Upper lobe of right lung (tissue), 1 donor: ENCODE measurements around the gene INTS11. TPM values are rescaled to one million over a fixed set of nuclear protein-coding genes. Genes with fewer than 3 reads are reported as not detected.

Experiments used
- ATAC-seq: fragments of 200-7000 bp; cut with Tn5 transposase; one replicate; pipeline ENCODE4 v1.9.1; 2020; ENCODE audit warnings: mild to moderate bottlenecking, moderate library complexity
- DNase-seq: peaks from one replicate; pipeline ENCODE4 v3.0.0-alpha.2; 2020
- H3K27ac ChIP-seq: fragments of 200-600 bp; one replicate; pipeline ENCODE4 v1.8.0; 2022
- H3K27me3 ChIP-seq: fragments of 200-600 bp; one replicate; pipeline ENCODE4 v1.8.0; 2022; ENCODE audit warnings: mild to moderate bottlenecking
- H3K36me3 ChIP-seq: fragments of 200-600 bp; one replicate; pipeline ENCODE4 v1.8.0; 2022
- H3K4me1 ChIP-seq: fragments of 200-600 bp; one replicate; pipeline ENCODE4 v1.8.0; 2022
- H3K4me3 ChIP-seq: fragments of 200-600 bp; one replicate; pipeline ENCODE4 v1.8.0; 2022; ENCODE audit warnings: mild to moderate bottlenecking
- H3K9me3 ChIP-seq: fragments of 200-600 bp; one replicate; pipeline ENCODE4 v1.8.0; 2022
- intact Hi-C: fragments of 100-400 bp; cut with DNase I; formaldehyde crosslinking; loops from one replicate; pipeline ENCODE4 v1.11.0; 2022
- total RNA-seq: library from RNA; stranded (reverse); fragmentation: NEBNext Ultra II Directional; extraction: Animal tissue kit (Norgen Biotek cat#: 25700); gene quantifications from one replicate; pipeline ENCODE4 v1.2.1, GENCODE V29; 2021
- TF ChIP-seq, protein P1 (sequence below): fragments of 200-600 bp; IDR thresholded peaks from one replicate; pipeline ENCODE4 v1.8.0; 2022; ENCODE audit warnings: antibody characterized with exemption
- donor health status: DM: no; HTN: yes; CAD: no; lungs with severe emphysema.

Gene INTS11
- total RNA-seq, 1 donor from 2014 or later: 81.9 TPM

DNA sequence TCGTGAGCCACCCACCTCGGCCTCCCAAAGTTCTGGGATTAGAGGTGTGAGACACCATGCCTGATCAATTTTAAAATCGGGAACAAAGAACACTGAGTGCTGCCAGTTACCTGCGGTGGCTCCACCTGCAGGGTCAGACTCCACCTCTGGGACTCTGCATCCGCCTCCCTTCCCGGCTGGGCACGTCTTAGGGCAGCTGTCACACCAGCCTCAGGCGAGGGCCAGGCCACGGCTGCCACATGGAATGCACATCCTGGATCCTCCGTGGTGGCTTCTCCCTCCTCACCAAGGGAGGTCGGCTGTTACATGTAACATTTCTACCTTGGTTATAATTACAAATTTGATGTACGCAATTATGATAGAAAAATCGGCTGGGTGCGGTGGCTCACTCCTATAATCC lies 39.8 kb upstream of the INTS11 start:
- intact Hi-C loops: no loop called here
- H3K36me3 ChIP-seq: no peaks in the 10 kb centered on the region
- peaks cover 11% of the 10 kb centered on the region for H3K4me1 ChIP-seq
- H3K4me3 ChIP-seq: no peak overlapping the region
- no peaks in the 10 kb centered on the region for H3K27me3 ChIP-seq
- no peak for DNase-seq
- TF ChIP-seq, protein P1, sequence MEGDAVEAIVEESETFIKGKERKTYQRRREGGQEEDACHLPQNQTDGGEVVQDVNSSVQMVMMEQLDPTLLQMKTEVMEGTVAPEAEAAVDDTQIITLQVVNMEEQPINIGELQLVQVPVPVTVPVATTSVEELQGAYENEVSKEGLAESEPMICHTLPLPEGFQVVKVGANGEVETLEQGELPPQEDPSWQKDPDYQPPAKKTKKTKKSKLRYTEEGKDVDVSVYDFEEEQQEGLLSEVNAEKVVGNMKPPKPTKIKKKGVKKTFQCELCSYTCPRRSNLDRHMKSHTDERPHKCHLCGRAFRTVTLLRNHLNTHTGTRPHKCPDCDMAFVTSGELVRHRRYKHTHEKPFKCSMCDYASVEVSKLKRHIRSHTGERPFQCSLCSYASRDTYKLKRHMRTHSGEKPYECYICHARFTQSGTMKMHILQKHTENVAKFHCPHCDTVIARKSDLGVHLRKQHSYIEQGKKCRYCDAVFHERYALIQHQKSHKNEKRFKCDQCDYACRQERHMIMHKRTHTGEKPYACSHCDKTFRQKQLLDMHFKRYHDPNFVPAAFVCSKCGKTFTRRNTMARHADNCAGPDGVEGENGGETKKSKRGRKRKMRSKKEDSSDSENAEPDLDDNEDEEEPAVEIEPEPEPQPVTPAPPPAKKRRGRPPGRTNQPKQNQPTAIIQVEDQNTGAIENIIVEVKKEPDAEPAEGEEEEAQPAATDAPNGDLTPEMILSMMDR: no peak
- no peak for ATAC-seq
- H3K27ac ChIP-seq: no peak overlapping the region
- no peaks in the 10 kb centered on the region for H3K9me3 ChIP-seq

DNA sequence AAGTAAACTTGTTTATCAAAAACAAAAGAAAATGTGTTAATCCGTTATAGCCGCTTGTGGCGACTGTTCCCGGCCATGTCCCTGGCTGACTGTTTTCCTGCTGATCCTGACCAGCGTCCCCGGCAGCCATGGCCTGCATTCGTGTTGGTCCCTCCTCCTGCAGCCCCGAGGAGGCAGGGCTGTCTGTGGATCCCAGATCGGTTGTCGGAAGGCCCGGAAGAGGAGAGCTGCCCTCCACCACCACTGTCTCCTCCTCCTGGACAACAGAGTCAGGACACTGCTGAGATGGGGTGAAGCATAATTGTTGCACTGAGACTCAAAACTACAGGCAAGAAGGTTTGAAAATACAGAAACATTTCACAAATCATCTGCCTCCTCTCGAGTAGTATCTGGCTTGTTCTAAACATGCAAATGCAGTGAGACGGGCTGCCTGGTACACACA lies 37.5 kb upstream of the INTS11 start:
- DNase-seq (no peak), ATAC-seq (no peak)
- Histone ChIP-seq H3K4me1 (peaks cover 19% of the 10 kb centered on the region), H3K27me3 (peaks cover 13% of the 10 kb centered on the region), H3K9me3 (no peaks in the 10 kb centered on the region), H3K36me3 (no peaks in the 10 kb centered on the region), H3K27ac (peak overlapping the region; percentile 68), H3K4me3 (no peak overlapping the region)
- intact Hi-C loops: no loop called here
- TF ChIP-seq, protein P1: no peak

DNA sequence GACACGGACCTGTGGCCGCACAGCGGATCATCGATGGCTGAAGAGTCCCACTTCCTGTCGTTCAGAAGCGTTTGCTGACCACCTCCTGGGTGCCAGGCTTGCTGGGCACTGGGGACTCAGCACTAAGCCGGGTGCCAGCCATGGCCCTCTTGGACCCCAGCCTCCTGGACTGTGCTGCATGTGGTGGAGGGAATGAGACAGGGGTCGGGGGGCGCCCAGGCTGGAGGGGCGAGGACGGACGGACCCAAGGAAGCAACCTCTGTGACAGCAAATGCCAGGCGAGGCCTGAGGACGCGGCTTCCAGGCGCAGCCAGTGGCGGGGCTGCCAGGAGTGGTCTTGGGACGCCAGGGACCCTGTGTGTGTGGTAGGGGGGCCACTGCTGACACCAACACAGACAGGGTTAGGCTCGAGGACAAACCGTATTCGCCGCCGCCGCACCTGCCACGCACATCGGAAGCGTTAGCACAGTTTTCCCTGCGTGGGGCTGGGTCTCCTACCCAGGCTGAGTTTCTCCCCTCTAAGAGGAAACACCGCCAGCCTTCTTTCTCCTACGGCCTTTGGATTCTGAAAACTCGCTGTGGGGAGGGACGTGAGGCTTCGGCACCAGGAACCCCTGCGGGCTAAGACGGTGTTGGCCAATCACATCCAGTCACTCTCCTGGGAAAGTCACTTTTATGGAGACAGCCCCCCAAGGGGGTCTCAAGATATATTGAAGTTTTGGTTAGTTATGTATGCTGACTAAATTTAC lies 36.9 kb upstream of the INTS11 start:
- no peak for ATAC-seq
- Histone ChIP-seq H3K36me3 (no peaks in the 10 kb centered on the region), H3K4me1 (peaks cover 19% of the 10 kb centered on the region), H3K27me3 (peaks cover 13% of the 10 kb centered on the region), H3K4me3 (no peak overlapping the region), H3K9me3 (no peaks in the 10 kb centered on the region), H3K27ac (peak overlapping the region; percentile 68)
- TF ChIP-seq, protein P1: no peak
- intact Hi-C loops: no loop called here
- DNase-seq: no peak

DNA sequence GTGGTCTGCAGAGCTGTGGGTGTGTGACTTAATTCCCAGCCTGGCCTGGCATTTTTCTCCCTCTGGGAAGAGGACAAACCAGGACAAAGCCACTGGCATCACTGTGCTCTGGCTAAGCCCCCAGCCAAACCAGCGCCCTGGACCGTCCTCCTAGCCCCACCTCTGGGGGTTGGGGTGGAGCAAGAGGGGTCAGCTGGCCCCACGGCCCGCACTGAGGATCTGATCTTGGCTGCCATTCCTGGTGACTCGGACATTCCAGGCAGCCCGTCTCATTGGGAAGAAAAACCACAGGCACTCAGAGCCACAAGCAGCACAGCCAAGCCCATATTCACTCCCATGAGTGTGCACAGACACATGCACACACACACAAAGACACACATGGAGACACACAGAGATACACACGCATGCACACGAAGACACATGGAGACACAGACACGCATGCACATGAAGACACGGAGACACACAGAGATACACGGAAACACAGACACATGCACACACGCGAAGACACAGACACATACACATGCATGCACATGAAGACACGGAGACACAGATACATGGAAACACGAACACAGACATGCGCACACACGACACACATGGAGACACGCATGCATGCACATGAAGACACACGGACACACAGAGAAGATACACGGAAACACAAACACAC lies 36.2 kb upstream of the INTS11 start:
- H3K27ac ChIP-seq: peak overlapping the region; percentile 81
- peaks cover 19% of the 10 kb centered on the region for H3K4me1 ChIP-seq
- no peaks in the 10 kb centered on the region for H3K36me3 ChIP-seq
- H3K27me3 ChIP-seq: peaks cover 13% of the 10 kb centered on the region
- no peak overlapping the region for H3K4me3 ChIP-seq
- TF ChIP-seq, protein P1: no peak
- peak; percentile 74 for DNase-seq
- ATAC-seq: peak; percentile 57
- H3K9me3 ChIP-seq: no peaks in the 10 kb centered on the region
- intact Hi-C loops: no loop called here

DNA sequence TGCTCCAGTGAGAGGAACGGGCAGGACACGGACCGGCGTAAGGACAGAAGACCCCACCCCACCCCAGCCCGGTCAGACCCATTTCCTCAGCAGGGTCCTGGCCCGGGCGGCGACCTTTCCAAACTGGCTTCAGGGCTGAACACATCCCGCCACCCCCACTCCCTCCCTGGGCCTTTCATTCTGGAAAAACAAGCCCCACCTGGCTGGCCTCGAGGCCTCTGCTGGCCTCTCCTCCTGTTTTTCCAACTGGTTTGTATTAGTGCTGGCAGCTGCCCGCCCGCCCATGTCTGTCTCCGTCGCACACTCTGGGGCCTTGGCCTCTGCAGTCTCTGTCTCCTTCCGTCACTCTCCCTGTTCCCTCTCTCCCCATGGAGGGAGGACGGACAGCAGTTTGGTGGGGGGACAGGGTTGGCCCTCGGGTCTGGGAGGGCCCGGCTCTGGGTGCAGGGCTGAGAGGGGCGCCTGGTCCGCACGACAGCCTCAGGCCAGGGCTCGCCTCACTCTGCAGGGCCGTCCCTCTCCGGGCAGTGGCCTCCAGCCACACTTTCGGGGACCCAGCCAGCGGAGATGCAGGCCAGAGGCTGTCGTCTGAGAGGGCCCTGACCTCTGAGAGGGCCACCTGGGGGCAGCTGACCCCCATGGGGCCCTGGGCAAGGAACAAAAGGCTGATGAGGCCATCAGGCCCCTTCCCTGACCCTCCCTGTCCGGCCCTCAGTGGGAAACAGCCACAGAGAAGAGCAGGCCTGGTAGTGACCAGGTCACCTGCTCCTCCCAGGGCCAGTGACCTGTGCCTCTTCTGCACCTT lies 35.4 kb upstream of the INTS11 start:
- peak; percentile 68 for DNase-seq
- peaks cover 13% of the 10 kb centered on the region for H3K27me3 ChIP-seq

More for the DNA sequence above, 35.4 kb upstream of the INTS11 start:
- Histone ChIP-seq H3K36me3 (no peaks in the 10 kb centered on the region), H3K4me3 (no peak overlapping the region), H3K27ac (peak overlapping the region; percentile 81), H3K9me3 (no peaks in the 10 kb centered on the region), H3K4me1 (peaks cover 20% of the 10 kb centered on the region)
- TF ChIP-seq, protein P1: no peak
- ATAC-seq: no peak
- intact Hi-C loops: no loop called here
